Neuronal stem cell (in vitro differentiated cells): ENCODE data around the gene MUC4.

Experiments
- DNase-seq: peaks from one replicate; pipeline ENCODE4 v3.0.0-alpha.2; 2013; ENCODE audit warnings: low spot score
- H2AFZ ChIP-seq: one replicate; pipeline ENCODE4 v1.6.1; 2013; ENCODE audit warnings: mild to moderate bottlenecking, low read length, inconsistent platforms
- H2AK5ac ChIP-seq: 2 replicates; pipeline ENCODE4 v1.6.1; 2013; ENCODE audit warnings: low read depth, mild to moderate bottlenecking, inconsistent platforms, low read length, moderate library complexity, mixed read lengths
- H2BK120ac ChIP-seq: 2 replicates; pipeline ENCODE4 v1.6.1; 2013; ENCODE audit warnings: low read depth, mild to moderate bottlenecking, inconsistent platforms, low read length, moderate library complexity, mixed read lengths
- H2BK12ac ChIP-seq: one replicate; pipeline ENCODE4 v1.6.1; 2013; ENCODE audit warnings: low read length, inconsistent platforms
- H2BK15ac ChIP-seq: 2 replicates; pipeline ENCODE4 v1.6.1; 2013; ENCODE audit warnings: mild to moderate bottlenecking, low read length, inconsistent platforms, mixed read lengths
- H2BK5ac ChIP-seq: one replicate; pipeline ENCODE4 v1.6.1; 2013; ENCODE audit warnings: inconsistent platforms, mild to moderate bottlenecking, low read length, moderate library complexity
- H3K14ac ChIP-seq: one replicate; pipeline ENCODE4 v1.6.1; 2013; ENCODE audit warnings: low read length, inconsistent platforms
- H3K18ac ChIP-seq: 2 replicates; pipeline ENCODE4 v1.6.1; 2013; ENCODE audit warnings: low read length, inconsistent platforms
- H3K23ac ChIP-seq: 2 replicates; pipeline ENCODE4 v1.6.1; 2013; ENCODE audit warnings: low read depth, mild to moderate bottlenecking, mixed read lengths, low read length, inconsistent platforms; ENCODE audit not compliant: poor library complexity
- H3K27ac ChIP-seq: replicated peaks from 3 replicates; pipeline ENCODE4 v1.5.1; 2013; ENCODE audit warnings: low read length, inconsistent platforms
- H3K27me3 ChIP-seq, 3 experiments: 2 replicates each; pipeline ENCODE4 v1.6.1; 2013; ENCODE audit warnings: low read length in 3 of 3, mild to moderate bottlenecking in 2 of 3, inconsistent platforms in 1 of 3, low read depth in 1 of 3, mixed read lengths in 1 of 3, moderate library complexity in 1 of 3; ENCODE audit not compliant: control insufficient read depth in 3 of 3, insufficient read depth in 3 of 3
- H3K36me3 ChIP-seq, 2 donors: replicated peaks in 1 of 2; 2 replicates each; pipeline ENCODE4 v1.6.1; 2013; ENCODE audit warnings: low read length in 2 of 2; ENCODE audit not compliant: control insufficient read depth in 2 of 2, insufficient read depth in 2 of 2
- H3K4ac ChIP-seq: 2 replicates; pipeline ENCODE4 v1.6.1; 2013; ENCODE audit warnings: inconsistent platforms, mild to moderate bottlenecking, low read length, moderate library complexity
- H3K4me1 ChIP-seq, 2 donors: 1 replicate in 1 of 2; 2 replicates in 1 of 2; pipeline ENCODE4 v1.6.1; 2013; ENCODE audit warnings: low read length in 2 of 2, low read depth in 1 of 2; ENCODE audit not compliant: control insufficient read depth in 2 of 2, insufficient read depth in 1 of 2
- H3K4me2 ChIP-seq: one replicate; pipeline ENCODE4 v1.6.1; 2013; ENCODE audit warnings: mild to moderate bottlenecking, low read length, inconsistent platforms; ENCODE audit not compliant: insufficient read depth, poor library complexity, severe bottlenecking
- H3K4me3 ChIP-seq, 2 donors: 2 replicates each; pipeline ENCODE4 v1.5.1; 2013; ENCODE audit warnings: low read length in 2 of 2, mild to moderate bottlenecking in 2 of 2, inconsistent platforms in 1 of 2, moderate library complexity in 1 of 2
- H3K79me1 ChIP-seq: one replicate; pipeline ENCODE4 v1.6.1; 2013; ENCODE audit warnings: low read depth, mild to moderate bottlenecking, inconsistent platforms, low read length, moderate library complexity
- H3K9ac ChIP-seq: one replicate; pipeline ENCODE4 v1.6.1; 2013; ENCODE audit warnings: mild to moderate bottlenecking, low read depth, low read length, inconsistent platforms; ENCODE audit not compliant: poor library complexity
- H3K9me3 ChIP-seq, 2 donors: replicated peaks in 1 of 2; 2 replicates each; pipeline versions ENCODE3 to v1.6.1; 2013; ENCODE audit warnings: low read length in 2 of 2, mild to moderate bottlenecking in 2 of 2, inconsistent platforms in 1 of 2, low read depth in 1 of 2, mixed read lengths in 1 of 2, moderate library complexity in 1 of 2; ENCODE audit not compliant: control insufficient read depth in 2 of 2, insufficient read depth in 1 of 2
- H4K8ac ChIP-seq: one replicate; pipeline ENCODE4 v1.6.1; 2013; ENCODE audit warnings: low read depth, mild to moderate bottlenecking, inconsistent platforms, low read length, moderate library complexity
- H4K91ac ChIP-seq: one replicate; pipeline ENCODE4 v1.6.1; 2013; ENCODE audit warnings: low read length, low read depth, mild to moderate bottlenecking, inconsistent platforms; ENCODE audit not compliant: poor library complexity
- whole genome bisulfite sequencing, 2 donors: extraction: QIAGEN DNeasy Blood & Tissue Kit; methylation state at CpG; one replicate each; pipeline ENCODE4 v1.1.7; 2013; ENCODE audit warnings: missing lambda C conversion rate in 2 of 2, mixed read lengths in 1 of 2; ENCODE audit not compliant: insufficient read length in 2 of 2, insufficient replicate concordance in 1 of 2; ENCODE audit errors: extremely low coverage in 2 of 2; 5-methylcytosine and 5-hydroxymethylcytosine counted together

Gene MUC4

GRCh38 chr3:195748661-195749060 is 63.1 kb downstream of the MUC4 start:
- Histone ChIP-seq H3K9me3 (no peaks in the 10 kb centered on the region), H3K23ac (no peak overlapping the region), H3K14ac (no peak overlapping the region), H3K27ac (no peak overlapping the region), H4K91ac (no peak overlapping the region), H2AFZ (no peak overlapping the region), H3K4me2 (no peak overlapping the region), H3K36me3 (no peaks in the 10 kb centered on the region), H2BK12ac (no peak overlapping the region), H2BK120ac (no peak overlapping the region), H2BK15ac (no peak overlapping the region), H3K79me1 (no peaks in the 10 kb centered on the region), H3K18ac (no peak overlapping the region), H4K8ac (no peak overlapping the region), H3K4me1 (no peaks in the 10 kb centered on the region), H3K9ac (peak overlapping the region; percentile 53), H3K4ac (no peak overlapping the region), H3K4me3 (peak overlapping the region in 1 of 2 donors; percentile 41), H2AK5ac (no peak overlapping the region), H2BK5ac (no peak overlapping the region), H3K27me3 (peaks cover 0 to 32% (median 0%) of the 10 kb centered on the region in 3 experiments)
- WGBS, 2 donors = no CpG with 5 or more reads among the region's 11 CpGs
- DNase-seq = no peak

- no peaks in the 10 kb centered on the region for H3K4me1 ChIP-seq
- H3K23ac ChIP-seq = no peak overlapping the region
- H3K4me3 ChIP-seq = no peak overlapping the region
- H3K4me2 ChIP-seq = no peak overlapping the region
- H4K8ac ChIP-seq = no peak overlapping the region
- no peak overlapping the region for H2AK5ac ChIP-seq
- no peak overlapping the region for H2BK12ac ChIP-seq
- H2BK5ac ChIP-seq = no peak overlapping the region
- WGBS, 2 donors = no CpG with 5 or more reads among the region's 9 CpGs
- H2BK120ac ChIP-seq = no peak overlapping the region
- H3K79me1 ChIP-seq = no peaks in the 10 kb centered on the region
- no peaks in the 10 kb centered on the region for H3K36me3 ChIP-seq
- no peak overlapping the region for H3K4ac ChIP-seq
- H3K9me3 ChIP-seq = no peaks in the 10 kb centered on the region
- peaks cover 0 to 28% (median 0%) of the 10 kb centered on the region in 3 experiments for H3K27me3 ChIP-seq
- no peak overlapping the region for H3K18ac ChIP-seq
- no peak for DNase-seq
- no peak overlapping the region for H2BK15ac ChIP-seq
- H3K9ac ChIP-seq = no peak overlapping the region
- no peak overlapping the region for H3K27ac ChIP-seq
- H2AFZ ChIP-seq = no peak overlapping the region
- no peak overlapping the region for H4K91ac ChIP-seq
- H3K14ac ChIP-seq = no peak overlapping the region
These were observed 65.0 kb downstream of the MUC4 start for GRCh38 chr3:195746751-195747150.

- Histone ChIP-seq H2BK12ac (no peak overlapping the region), H3K4me3 (no peak overlapping the region), H3K4me1 (no peaks in the 10 kb centered on the region), H3K9ac (no peak overlapping the region), H2BK5ac (no peak overlapping the region), H3K18ac (no peak overlapping the region), H2BK120ac (no peak overlapping the region), H3K23ac (no peak overlapping the region), H3K27ac (no peak overlapping the region), H3K4me2 (no peak overlapping the region), H3K36me3 (no peaks in the 10 kb centered on the region), H3K14ac (no peak overlapping the region), H3K79me1 (no peaks in the 10 kb centered on the region), H4K91ac (no peak overlapping the region), H2AK5ac (no peak overlapping the region), H4K8ac (no peak overlapping the region), H3K4ac (no peak overlapping the region), H3K9me3 (no peaks in the 10 kb centered on the region), H3K27me3 (peaks cover 0 to 28% (median 0%) of the 10 kb centered on the region in 3 experiments), H2AFZ (no peak overlapping the region), H2BK15ac (no peak overlapping the region)
- no peak for DNase-seq
- no CpG with 5 or more reads among the region's 8 CpGs for WGBS, 2 donors
These were observed 65.4 kb downstream of the MUC4 start for GRCh38 chr3:195746346-195746745.

GRCh38 chr3:195744437-195744836 is 67.3 kb downstream of the MUC4 start:
- no peak for DNase-seq
- Histone ChIP-seq H3K4me2 (no peak overlapping the region), H3K36me3 (no peaks in the 10 kb centered on the region), H2BK12ac (no peak overlapping the region), H3K27ac (no peak overlapping the region), H3K14ac (no peak overlapping the region), H2AK5ac (no peak overlapping the region), H4K8ac (no peak overlapping the region), H3K4ac (no peak overlapping the region), H3K18ac (no peak overlapping the region), H2AFZ (no peak overlapping the region), H2BK15ac (no peak overlapping the region), H3K4me1 (no peaks in the 10 kb centered on the region), H3K9me3 (no peaks in the 10 kb centered on the region), H3K23ac (no peak overlapping the region), H2BK5ac (no peak overlapping the region), H4K91ac (no peak overlapping the region), H3K9ac (no peak overlapping the region), H3K4me3 (no peak overlapping the region), H2BK120ac (no peak overlapping the region), H3K79me1 (no peaks in the 10 kb centered on the region), H3K27me3 (peaks cover 0 to 28% (median 0%) of the 10 kb centered on the region in 3 experiments)
- WGBS, 2 donors = no CpG with 5 or more reads among the region's 4 CpGs
